SKM-1 (cell line): ENCODE data around the gene KCNH2.

Experiments
- DNase-seq: peaks from one replicate; lab custom pipeline; 2025; ENCODE audit not compliant: unreplicated experiment; lab: John Stamatoyannopoulos, UW

The KCNH2 gene

GRCh38 chr7:150994838-150995510 is 16.9 kb upstream of the KCNH2 start:
- no peak for DNase-seq

- DNase-seq, result no peak
These were observed 16.2 kb upstream of the KCNH2 start for GRCh38 chr7:150994141-150994837.

GRCh38 chr7:150993511-150993910 is 15.4 kb upstream of the KCNH2 start:
- DNase-seq, result no peak

- no peak for DNase-seq
These were observed 14.7 kb upstream of the KCNH2 start for GRCh38 chr7:150992833-150993302.

- no peak for DNase-seq
These were observed 14.0 kb upstream of the KCNH2 start for GRCh38 chr7:150992051-150992640.

GRCh38 chr7:150990416-150991186 is 12.5 kb upstream of the KCNH2 start, which contains the start of gene NOS3:
NOS3 (plus strand) TSS chr7:150991017; CDS start chr7:150993804, 2,787 bp downstream.
- DNase-seq, result no peak

GRCh38 chr7:150989456-150989855 is 11.3 kb upstream of the KCNH2 start:
- DNase-seq, result no peak

GRCh38 chr7:150988230-150989226 is 10.4 kb upstream of the KCNH2 start:
- no peak for DNase-seq

GRCh38 chr7:150986556-150986955 is 8.4 kb upstream of the KCNH2 start:
- DNase-seq, result no peak

- no peak for DNase-seq
These were observed 8.0 kb upstream of the KCNH2 start for GRCh38 chr7:150986099-150986512.

GRCh38 chr7:150983893-150984368 is 5.8 kb upstream of the KCNH2 start:
- no peak for DNase-seq

GRCh38 chr7:150982351-150982750 is 4.2 kb upstream of the KCNH2 start:
- no peak for DNase-seq

- no peak for DNase-seq
These were observed 3.5 kb upstream of the KCNH2 start for GRCh38 chr7:150981644-150982043.

GRCh38 chr7:150980663-150981062 is 2.5 kb upstream of the KCNH2 start:
- DNase-seq, result no peak

- no peak for DNase-seq
These were observed 1.7 kb upstream of the KCNH2 start for GRCh38 chr7:150979713-150980390.

GRCh38 chr7:150977382-150978125 is 567 bp downstream of the KCNH2 start:
- no peak for DNase-seq

- no peak for DNase-seq
These were observed 1.4 kb downstream of the KCNH2 start for GRCh38 chr7:150976529-150977381.
